Measurements from ENCODE around the gene C17orf107. TPM values are rescaled to one million over a fixed set of nuclear protein-coding genes. Genes with fewer than 3 reads are reported as not detected.
"Not testable (repeated sequence)": the region's sequence is repeated elsewhere in the genome, so short reads cannot be mapped to it uniquely, and the experiment has no call there.

Gene C17orf107
- total RNA-seq, 1 experiment from 2014 or later: 1.7 TPM

- TF ChIP-seq ZBTB33 (IDR thresholded peaks at IDR 0.05; ENCODE audit: extremely low read depth, insufficient replicate concordance, low read length) (no peak), CTCF (IDR thresholded peaks at IDR 0.05 in 2 of 3, conservative IDR thresholded peaks at IDR 0.05 in 1 of 3; ENCODE audit: borderline replicate concordance in 1 of 3, insufficient read depth in 1 of 3, low read depth in 2 of 3, low read length in 2 of 3) (peak; percentile 67 to 81 (median 74); a peak in 5 of 6 replicates), SRF (IDR thresholded peaks at IDR 0.05; ENCODE audit: low read depth) (no peak), POLR2AphosphoS5 (IDR thresholded peaks at IDR 0.05; ENCODE audit: low read depth, low read length) (0 out of 2 replicates have a peak, but pooled peaks have one; percentile 12), CEBPB (IDR thresholded peaks at IDR 0.05; ENCODE audit: low read depth) (no peak), JUND (IDR thresholded peaks at IDR 0.05) (no peak), SIN3A (IDR thresholded peaks at IDR 0.05; ENCODE audit: low read depth) (0 out of 2 replicates have a peak, but pooled peaks have one; percentile 20), MAX (IDR thresholded peaks at IDR 0.05) (peak; percentile 76), FOSL1 (IDR thresholded peaks at IDR 0.05; ENCODE audit: low read depth) (no peak), ATF3 (IDR thresholded peaks at IDR 0.05) (no peak), YY1 (IDR thresholded peaks at IDR 0.05; ENCODE audit: extremely low read depth, insufficient replicate concordance, low read depth, low read length) (no peak), ELF1 (IDR thresholded peaks at IDR 0.05; ENCODE audit: borderline replicate concordance, low read depth) (no peak)
Measured at GRCh38 chr17:4903051-4903818, 3.9 kb downstream of the C17orf107 start, which contains the start of gene CHRNE (continued).

- not testable (repeated sequence) for BruUV-seq (replicated peaks)
Measured at GRCh38 chr17:4906642-4907041, 7.3 kb downstream of the C17orf107 start.

More at GRCh38 chr17:4906642-4907041, 7.3 kb downstream of the C17orf107 start:
- CTCF ChIA-PET; H3K4me2 ChIP-seq (ENCODE audit: low read length); H3K27me3 ChIP-seq (ENCODE audit: insufficient read depth, low read length); H3K9me2 ChIP-seq (ENCODE audit: insufficient read depth); DNase-seq (ENCODE audit: low read depth, low spot score); H4K20me1 ChIP-seq (ENCODE audit: insufficient read depth); intact Hi-C loops (cut with micrococcal nuclease); H3K9ac ChIP-seq (ENCODE audit: low read length); H3K9me3 ChIP-seq (ENCODE audit: control insufficient read depth in 1 of 2, insufficient read depth in 1 of 2, low read depth in 1 of 2, low read length in 2 of 2); ATAC-seq; RAD21 ChIA-PET (ENCODE audit: low non-redundant PET in 1 of 2, low total read pairs in 2 of 2, uncharacterized antibody in 2 of 2, unreplicated experiment in 2 of 2); H3K27ac ChIP-seq (ENCODE audit: low read depth, low read length); H3K36me3 ChIP-seq (ENCODE audit: control insufficient read depth in 1 of 2, insufficient read depth in 2 of 2, low read length in 2 of 2); H2AFZ ChIP-seq (ENCODE audit: low read depth, low read length, poor library complexity, severe bottlenecking); H3K4me3 ChIP-seq (replicated peaks in 1 of 2; ENCODE audit: low read depth in 1 of 2, low read length in 2 of 2); H3K79me2 ChIP-seq (ENCODE audit: insufficient read depth, low read length); POLR2A ChIA-PET: not testable (repeated sequence)
- peaks cover 15 to 31% of the 10 kb centered on the region in 2 experiments for H3K4me1 ChIP-seq (ENCODE audit: control insufficient read depth in 1 of 2, insufficient read depth in 2 of 2, low read length in 2 of 2)
